Neural cell (in vitro differentiated cells): Measurements from ENCODE around the gene HBA2.

Source experiments
- CTCF ChIP-seq: fragments of 450-650 bp; IDR thresholded peaks from 2 replicates; pipeline ENCODE4 v1.5.1; 2014; ENCODE audit warnings: antibody characterized with exemption, mild to moderate bottlenecking, moderate library complexity; ENCODE audit not compliant: poor library complexity, severe bottlenecking
- MXI1 ChIP-seq: fragments of 450-650 bp; conservative IDR thresholded peaks from 2 replicates; pipeline ENCODE4 v1.6.1; 2014; ENCODE audit warnings: antibody characterized with exemption, mild to moderate bottlenecking; ENCODE audit not compliant: poor library complexity, severe bottlenecking

- TF ChIP-seq CTCF (no peak), MXI1 (no peak)
These were observed 16.0 kb downstream of the HBA2 start for GRCh38 chr16:188674-189073.
